Suprapubic skin (tissue), 4 donors: Measurements from ENCODE around the gene GTSE1. TPM values are rescaled to one million over a fixed set of nuclear protein-coding genes. Genes with fewer than 3 reads are reported as not detected.
A peak's percentile ranks its signal among the peaks of the same experiment; 100 is the strongest.

Source experiments
- DNase-seq, 2 donors: peaks; one replicate each; pipeline ENCODE4 v3.0.0-alpha.2; 2019; ENCODE audit warnings: low spot score in 2 of 2
- H3K27ac ChIP-seq: fragments of 200-600 bp; sonication (generic); one replicate; pipeline ENCODE4 v1.5.1; 2019
- H3K27me3 ChIP-seq: fragments of 200-600 bp; sonication (generic); one replicate; pipeline ENCODE4 v1.5.1; 2019
- H3K36me3 ChIP-seq: fragments of 200-600 bp; sonication (generic); one replicate; pipeline ENCODE4 v1.5.1; 2019
- H3K4me1 ChIP-seq: fragments of 200-600 bp; sonication (generic); one replicate; pipeline ENCODE4 v1.5.1; 2019
- H3K4me3 ChIP-seq: fragments of 200-600 bp; sonication (generic); one replicate; pipeline ENCODE4 v1.5.1; 2019; ENCODE audit warnings: mild to moderate bottlenecking
- H3K9me3 ChIP-seq: fragments of 200-600 bp; sonication (generic); one replicate; pipeline ENCODE4 v1.5.1; 2019
- CTCF ChIP-seq, 2 donors: fragments of 200-600 bp in 1 of 2; fragments of 450-650 bp in 1 of 2; sonication (generic) in 1 of 2; IDR thresholded peaks; one replicate each; pipeline ENCODE4 v1.5.1; 2016 to 2019; ENCODE audit warnings: antibody characterized with exemption in 2 of 2, mild to moderate bottlenecking in 1 of 2, moderate library complexity in 1 of 2
- EP300 ChIP-seq: sonication (generic); formaldehyde crosslinking; IDR thresholded peaks from one replicate; pipeline ENCODE4 v1.6.1; 2017; ENCODE audit warnings: antibody characterized with exemption
- POLR2A ChIP-seq, 2 donors: fragments of 450-650 bp; IDR thresholded peaks; one replicate each; pipeline ENCODE4 v1.6.1; 2017; ENCODE audit warnings: antibody characterized with exemption in 2 of 2, mild to moderate bottlenecking in 2 of 2, moderate library complexity in 2 of 2
- POLR2AphosphoS5 ChIP-seq, 3 donors: sonication (generic); formaldehyde crosslinking; IDR thresholded peaks; one replicate each; pipeline ENCODE4 v1.6.1; 2017; ENCODE audit warnings: antibody characterized with exemption in 3 of 3
- WGBS: methylation state at CpG from one replicate; pipeline ENCODE4 v1.1.5; 2018; 5-methylcytosine and 5-hydroxymethylcytosine counted together
- total RNA-seq, 4 donors: library from RNA; depleted of rRNA; stranded (reverse); fragments of >200 nt; gene quantifications; one replicate each; pipeline ENCODE4 v1.1.0, GENCODE V29; 2016

GTSE1 gene
- total RNA-seq, 4 donors from 2014 or later, result 0.76 to 2.2 (median 1.8) TPM

- peak in 1 of 2 donors; percentile 58 for DNase-seq
- Histone ChIP-seq H3K27ac (no peak overlapping the region), H3K9me3 (no peaks in the 10 kb centered on the region), H3K36me3 (peaks cover 52% of the 10 kb centered on the region), H3K27me3 (no peaks in the 10 kb centered on the region), H3K4me3 (no peak overlapping the region), H3K4me1 (peaks cover 12% of the 10 kb centered on the region)
- 90% methylated on average over 12 of the region's 12 CpGs for WGBS
- TF ChIP-seq CTCF (IDR thresholded peaks at IDR 0.05) (no peak), POLR2AphosphoS5 (IDR thresholded peaks at IDR 0.05) (no peak)
Measured at GRCh38 chr22:46272762-46273431, 23.8 kb upstream of the GTSE1 start.

- peaks cover 59% of the 10 kb centered on the region for H3K36me3 ChIP-seq
- 90% methylated on average over 11 of the region's 12 CpGs for WGBS
- H3K27ac ChIP-seq, result no peak overlapping the region
- DNase-seq, result peak in 1 of 2 donors; percentile 50
- TF ChIP-seq POLR2A (IDR thresholded peaks at IDR 0.05) (no peak), EP300 (no peak), POLR2AphosphoS5 (IDR thresholded peaks at IDR 0.05) (no peak), CTCF (IDR thresholded peaks at IDR 0.05) (no peak)
- no peaks in the 10 kb centered on the region for H3K27me3 ChIP-seq
- H3K4me3 ChIP-seq, result no peak overlapping the region
- H3K9me3 ChIP-seq, result no peaks in the 10 kb centered on the region
- H3K4me1 ChIP-seq, result peaks cover 7% of the 10 kb centered on the region
Measured at GRCh38 chr22:46273432-46274148, 23.1 kb upstream of the GTSE1 start.

- TF ChIP-seq CTCF (IDR thresholded peaks at IDR 0.05) (no peak), POLR2A (IDR thresholded peaks at IDR 0.05) (no peak), POLR2AphosphoS5 (IDR thresholded peaks at IDR 0.05) (no peak), EP300 (no peak)
- 94% methylated on average over 8 of the region's 8 CpGs for WGBS
- no peak overlapping the region for H3K4me3 ChIP-seq
- DNase-seq, result peak in 1 of 2 donors; percentile 45
- no peaks in the 10 kb centered on the region for H3K9me3 ChIP-seq
- H3K27ac ChIP-seq, result no peak overlapping the region
- H3K4me1 ChIP-seq, result peaks cover 1% of the 10 kb centered on the region
- no peaks in the 10 kb centered on the region for H3K27me3 ChIP-seq
- peaks cover 67% of the 10 kb centered on the region for H3K36me3 ChIP-seq
Measured at GRCh38 chr22:46274381-46274780, 22.3 kb upstream of the GTSE1 start.

GRCh38 chr22:46275455-46276122, 21.1 kb upstream of the GTSE1 start:
- no peak overlapping the region for H3K27ac ChIP-seq
- no peaks in the 10 kb centered on the region for H3K9me3 ChIP-seq
- H3K27me3 ChIP-seq, result no peaks in the 10 kb centered on the region
- peak in 1 of 2 donors; percentile 25 for DNase-seq
- H3K4me1 ChIP-seq, result peaks cover 13% of the 10 kb centered on the region
- no peak overlapping the region for H3K4me3 ChIP-seq
- TF ChIP-seq CTCF (IDR thresholded peaks at IDR 0.05) (no peak), POLR2AphosphoS5 (IDR thresholded peaks at IDR 0.05) (no peak), EP300 (no peak), POLR2A (IDR thresholded peaks at IDR 0.05) (no peak)
- WGBS, result 77% methylated on average over 3 of the region's 3 CpGs
- H3K36me3 ChIP-seq, result peaks cover 74% of the 10 kb centered on the region

- DNase-seq, result peak in 1 of 2 donors; percentile 20
- Histone ChIP-seq H3K27ac (no peak overlapping the region), H3K9me3 (no peaks in the 10 kb centered on the region), H3K36me3 (peaks cover 83% of the 10 kb centered on the region), H3K4me1 (peaks cover 16% of the 10 kb centered on the region), H3K4me3 (no peak overlapping the region), H3K27me3 (no peaks in the 10 kb centered on the region)
- TF ChIP-seq POLR2A (IDR thresholded peaks at IDR 0.05), result no peak
- 96% methylated on average over 7 of the region's 7 CpGs for WGBS
Measured at GRCh38 chr22:46276563-46276962, 20.1 kb upstream of the GTSE1 start.
